Measurements from ENCODE around the gene GABPB2. TPM values are rescaled to one million over a fixed set of nuclear protein-coding genes. Genes with fewer than 3 reads are reported as not detected.

The GABPB2 gene
- total and polyA plus RNA-seq, 2 of the 13 experiments (the other 11 are each of a cell fraction or from before 2014, with no cell fraction given), result 0.09 TPM; not detected in 1

DNA sequence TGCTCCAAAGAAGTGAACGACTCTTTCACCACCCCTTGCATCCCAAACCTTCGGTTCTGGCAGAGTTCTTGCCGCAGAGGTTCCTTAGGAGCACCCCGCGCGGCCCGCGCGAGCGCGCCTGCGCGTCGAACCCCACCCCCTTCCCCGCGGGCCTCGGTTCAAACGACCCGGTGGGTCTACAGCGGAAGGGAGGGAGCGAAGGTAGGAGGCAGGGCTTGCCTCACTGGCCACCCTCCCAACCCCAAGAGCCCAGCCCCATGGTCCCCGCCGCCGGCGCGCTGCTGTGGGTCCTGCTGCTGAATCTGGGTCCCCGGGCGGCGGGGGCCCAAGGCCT lies 23.0 kb upstream of the GABPB2 start, which contains the start of gene C1orf56 (continued):
- TF ChIP-seq, protein P1, sequence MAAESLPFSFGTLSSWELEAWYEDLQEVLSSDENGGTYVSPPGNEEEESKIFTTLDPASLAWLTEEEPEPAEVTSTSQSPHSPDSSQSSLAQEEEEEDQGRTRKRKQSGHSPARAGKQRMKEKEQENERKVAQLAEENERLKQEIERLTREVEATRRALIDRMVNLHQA (CRISPR knock-in tag; IDR thresholded peaks at IDR 0.05), result no peak
- TF ChIP-seq ZSCAN9 (CRISPR knock-in tag; IDR thresholded peaks at IDR 0.05; ENCODE audit: borderline replicate concordance) (no peak), RFX3 (CRISPR knock-in tag; IDR thresholded peaks at IDR 0.05) (no peak), AHR (CRISPR knock-in tag; IDR thresholded peaks at IDR 0.05) (no peak), KMT2A (CRISPR knock-in tag; IDR thresholded peaks at IDR 0.05) (no peak), ZNF143 (CRISPR knock-in tag; IDR thresholded peaks at IDR 0.05) (no peak), ZNF441 (CRISPR knock-in tag; IDR thresholded peaks at IDR 0.05; ENCODE audit: borderline replicate concordance) (no peak), GPN1 (CRISPR knock-in tag; IDR thresholded peaks at IDR 0.05; ENCODE audit: borderline replicate concordance) (no peak), ZNF383 (CRISPR knock-in tag; IDR thresholded peaks at IDR 0.05; ENCODE audit: borderline replicate concordance) (0 out of 2 replicates have a peak, but pooled peaks have one; percentile 3), TOPORS (CRISPR knock-in tag; IDR thresholded peaks at IDR 0.05) (no peak), SRY (CRISPR knock-in tag; IDR thresholded peaks at IDR 0.05) (0 out of 2 replicates have a peak, but pooled peaks have one; percentile 8), GZF1 (CRISPR knock-in tag; IDR thresholded peaks at IDR 0.05) (no peak), ZNF780A (CRISPR knock-in tag; IDR thresholded peaks at IDR 0.05) (no peak), PTBP1 (IDR thresholded peaks at IDR 0.05; ENCODE audit: low read depth, low read length, poor library complexity, severe bottlenecking) (no peak), CHD4 (IDR thresholded peaks at IDR 0.05; ENCODE audit: borderline replicate concordance, low read length) (no peak), PCBP2 (optimal IDR thresholded peaks at IDR 0.05; ENCODE audit: low read depth, low read length, poor library complexity, severe bottlenecking) (no peak), TMF1 (CRISPR knock-in tag; IDR thresholded peaks at IDR 0.05; ENCODE audit: low read depth) (no peak), KAT7 (CRISPR knock-in tag; IDR thresholded peaks at IDR 0.05; ENCODE audit: borderline replicate concordance) (0 out of 2 replicates have a peak, but pooled peaks have one; percentile 15), JDP2 (CRISPR knock-in tag; IDR thresholded peaks at IDR 0.05; ENCODE audit: borderline replicate concordance) (no peak)
- TF ChIP-seq, protein P2, sequence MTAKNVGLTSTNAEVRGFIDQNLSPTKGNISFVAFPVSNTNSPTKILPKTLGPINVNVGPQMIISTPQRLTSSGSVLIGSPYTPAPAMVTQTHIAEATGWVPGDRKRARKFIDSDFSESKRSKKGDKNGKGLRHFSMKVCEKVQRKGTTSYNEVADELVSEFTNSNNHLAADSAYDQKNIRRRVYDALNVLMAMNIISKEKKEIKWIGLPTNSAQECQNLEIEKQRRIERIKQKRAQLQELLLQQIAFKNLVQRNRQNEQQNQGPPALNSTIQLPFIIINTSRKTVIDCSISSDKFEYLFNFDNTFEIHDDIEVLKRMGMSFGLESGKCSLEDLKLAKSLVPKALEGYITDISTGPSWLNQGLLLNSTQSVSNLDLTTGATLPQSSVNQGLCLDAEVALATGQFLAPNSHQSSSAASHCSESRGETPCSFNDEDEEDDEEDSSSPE (CRISPR knock-in tag; IDR thresholded peaks at IDR 0.05), result peak; percentile 64; the same call in 1 of the 2 replicates
- TF ChIP-seq, protein P3, sequence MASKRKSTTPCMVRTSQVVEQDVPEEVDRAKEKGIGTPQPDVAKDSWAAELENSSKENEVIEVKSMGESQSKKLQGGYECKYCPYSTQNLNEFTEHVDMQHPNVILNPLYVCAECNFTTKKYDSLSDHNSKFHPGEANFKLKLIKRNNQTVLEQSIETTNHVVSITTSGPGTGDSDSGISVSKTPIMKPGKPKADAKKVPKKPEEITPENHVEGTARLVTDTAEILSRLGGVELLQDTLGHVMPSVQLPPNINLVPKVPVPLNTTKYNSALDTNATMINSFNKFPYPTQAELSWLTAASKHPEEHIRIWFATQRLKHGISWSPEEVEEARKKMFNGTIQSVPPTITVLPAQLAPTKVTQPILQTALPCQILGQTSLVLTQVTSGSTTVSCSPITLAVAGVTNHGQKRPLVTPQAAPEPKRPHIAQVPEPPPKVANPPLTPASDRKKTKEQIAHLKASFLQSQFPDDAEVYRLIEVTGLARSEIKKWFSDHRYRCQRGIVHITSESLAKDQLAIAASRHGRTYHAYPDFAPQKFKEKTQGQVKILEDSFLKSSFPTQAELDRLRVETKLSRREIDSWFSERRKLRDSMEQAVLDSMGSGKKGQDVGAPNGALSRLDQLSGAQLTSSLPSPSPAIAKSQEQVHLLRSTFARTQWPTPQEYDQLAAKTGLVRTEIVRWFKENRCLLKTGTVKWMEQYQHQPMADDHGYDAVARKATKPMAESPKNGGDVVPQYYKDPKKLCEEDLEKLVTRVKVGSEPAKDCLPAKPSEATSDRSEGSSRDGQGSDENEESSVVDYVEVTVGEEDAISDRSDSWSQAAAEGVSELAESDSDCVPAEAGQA (IDR thresholded peaks at IDR 0.05; ENCODE audit: low read depth), result no peak
- TF ChIP-seq, protein P3 (CRISPR knock-in tag; IDR thresholded peaks at IDR 0.05; ENCODE audit: borderline replicate concordance), result no peak
- TF ChIP-seq, protein P4, sequence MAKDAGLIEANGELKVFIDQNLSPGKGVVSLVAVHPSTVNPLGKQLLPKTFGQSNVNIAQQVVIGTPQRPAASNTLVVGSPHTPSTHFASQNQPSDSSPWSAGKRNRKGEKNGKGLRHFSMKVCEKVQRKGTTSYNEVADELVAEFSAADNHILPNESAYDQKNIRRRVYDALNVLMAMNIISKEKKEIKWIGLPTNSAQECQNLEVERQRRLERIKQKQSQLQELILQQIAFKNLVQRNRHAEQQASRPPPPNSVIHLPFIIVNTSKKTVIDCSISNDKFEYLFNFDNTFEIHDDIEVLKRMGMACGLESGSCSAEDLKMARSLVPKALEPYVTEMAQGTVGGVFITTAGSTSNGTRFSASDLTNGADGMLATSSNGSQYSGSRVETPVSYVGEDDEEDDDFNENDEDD (CRISPR knock-in tag; IDR thresholded peaks at IDR 0.05; ENCODE audit: borderline replicate concordance), result peak; percentile 69; the same call in 1 of the 2 replicates
